Endodermal cell (in vitro differentiated cells): Measurements from ENCODE around the gene OR10H5. TPM values are rescaled to one million over a fixed set of nuclear protein-coding genes. Genes with fewer than 3 reads are reported as not detected.
"Not testable (repeated sequence)": the region's sequence is repeated elsewhere in the genome, so short reads cannot be mapped to it uniquely, and the experiment has no call there.

Source experiments
- DNase-seq: peaks from one replicate; pipeline ENCODE4 v3.0.0-alpha.2; 2017
- H3K27ac ChIP-seq: 2 replicates; pipeline ENCODE4 v1.5.1; 2013; ENCODE audit warnings: mild to moderate bottlenecking, low read depth, low read length, moderate library complexity
- H3K27me3 ChIP-seq: 2 replicates; pipeline ENCODE4 v1.6.1; 2013; ENCODE audit warnings: mild to moderate bottlenecking, low read length, moderate library complexity; ENCODE audit not compliant: insufficient read depth, control insufficient read depth, poor library complexity, severe bottlenecking
- H3K36me3 ChIP-seq: 2 replicates; pipeline ENCODE4 v1.7.0; 2013; ENCODE audit warnings: mild to moderate bottlenecking, low read length, moderate library complexity; ENCODE audit not compliant: control insufficient read depth, insufficient read depth
- H3K4me1 ChIP-seq: one replicate; pipeline ENCODE4 v1.7.0; 2013; ENCODE audit warnings: low read length; ENCODE audit not compliant: control insufficient read depth, insufficient read depth
- H3K4me3 ChIP-seq: 2 replicates; pipeline ENCODE4 v1.5.1; 2013; ENCODE audit warnings: mild to moderate bottlenecking, low read length, moderate library complexity
- H3K9ac ChIP-seq: 2 replicates; pipeline ENCODE4 v1.6.1; 2013; ENCODE audit warnings: mild to moderate bottlenecking, low read length, moderate library complexity; ENCODE audit not compliant: poor library complexity, severe bottlenecking; ENCODE audit errors: extremely low read depth
- H3K9me3 ChIP-seq: 2 replicates; pipeline ENCODE4 v1.6.1; 2013; ENCODE audit warnings: mild to moderate bottlenecking, low read length, moderate library complexity; ENCODE audit not compliant: control insufficient read depth
- H3K27ac Mint-ChIP-seq: 2 replicates; pipeline ENCODE4 v1.8.0; 2020; ENCODE audit warnings: mixed read lengths
- H3K27me3 Mint-ChIP-seq: 2 replicates; pipeline ENCODE4 v1.8.0; 2021; ENCODE audit warnings: mild to moderate bottlenecking, mixed read lengths; ENCODE audit not compliant: insufficient read depth
- H3K36me3 Mint-ChIP-seq: 2 replicates; pipeline ENCODE4 v1.8.0; 2020; ENCODE audit warnings: low read depth, mixed read lengths
- H3K4me1 Mint-ChIP-seq: 2 replicates; pipeline ENCODE4 v1.8.0; 2020; ENCODE audit warnings: mixed read lengths
- H3K4me3 Mint-ChIP-seq: 2 replicates; pipeline ENCODE4 v1.8.0; 2020; ENCODE audit warnings: mild to moderate bottlenecking, moderate library complexity, mixed read lengths
- H3K9me3 Mint-ChIP-seq: 2 replicates; pipeline ENCODE4 v1.8.0; 2020; ENCODE audit warnings: mild to moderate bottlenecking, mixed read lengths
- WGBS, 2 experiments: methylation state at CpG; one replicate each; pipeline versions ENCODE4 v1.1.5 to v1.1.7; 2013; ENCODE audit warnings: missing lambda C conversion rate in 2 of 2, mixed read lengths in 1 of 2; ENCODE audit not compliant: insufficient coverage in 1 of 2, insufficient read length in 1 of 2; 5-methylcytosine and 5-hydroxymethylcytosine counted together
- total RNA-seq, 2 donors: library from RNA; stranded (reverse); fragmentation: NEBNext Ultra II Directional in 1 of 2; extraction: Animal tissue kit (Norgen Biotek cat#: 25700) in 1 of 2; gene quantifications; 2 replicates in 1 of 2; 3 replicates in 1 of 2; pipeline ENCODE4 v1.2.1, GENCODE V29; 2021
- TF ChIP-seq, protein P1 (sequence below): fragments of 200-600 bp; sonication (generic); conservative IDR thresholded peaks from 2 replicates; pipeline ENCODE4 v1.5.0; 2021; ENCODE audit warnings: antibody characterized with exemption, mild to moderate bottlenecking

Gene OR10H5
- total RNA-seq, 2 donors from 2014 or later: not detected

GRCh38 chr19:15836330-15837220 is 49.1 kb downstream of the OR10H5 start:
- TF ChIP-seq, protein P1, sequence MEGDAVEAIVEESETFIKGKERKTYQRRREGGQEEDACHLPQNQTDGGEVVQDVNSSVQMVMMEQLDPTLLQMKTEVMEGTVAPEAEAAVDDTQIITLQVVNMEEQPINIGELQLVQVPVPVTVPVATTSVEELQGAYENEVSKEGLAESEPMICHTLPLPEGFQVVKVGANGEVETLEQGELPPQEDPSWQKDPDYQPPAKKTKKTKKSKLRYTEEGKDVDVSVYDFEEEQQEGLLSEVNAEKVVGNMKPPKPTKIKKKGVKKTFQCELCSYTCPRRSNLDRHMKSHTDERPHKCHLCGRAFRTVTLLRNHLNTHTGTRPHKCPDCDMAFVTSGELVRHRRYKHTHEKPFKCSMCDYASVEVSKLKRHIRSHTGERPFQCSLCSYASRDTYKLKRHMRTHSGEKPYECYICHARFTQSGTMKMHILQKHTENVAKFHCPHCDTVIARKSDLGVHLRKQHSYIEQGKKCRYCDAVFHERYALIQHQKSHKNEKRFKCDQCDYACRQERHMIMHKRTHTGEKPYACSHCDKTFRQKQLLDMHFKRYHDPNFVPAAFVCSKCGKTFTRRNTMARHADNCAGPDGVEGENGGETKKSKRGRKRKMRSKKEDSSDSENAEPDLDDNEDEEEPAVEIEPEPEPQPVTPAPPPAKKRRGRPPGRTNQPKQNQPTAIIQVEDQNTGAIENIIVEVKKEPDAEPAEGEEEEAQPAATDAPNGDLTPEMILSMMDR: no peak
- peaks cover 49% of the 10 kb centered on the region for H3K9me3 ChIP-seq
- no peaks in the 10 kb centered on the region for H3K36me3 ChIP-seq
- H3K36me3 Mint-ChIP-seq: no peaks in the 10 kb centered on the region
- peaks cover 46% of the 10 kb centered on the region for H3K9me3 Mint-ChIP-seq
- WGBS, 2 experiments: 84 to 89% methylated on average over 38 to 64 of the region's 65 CpGs
- H3K27me3 ChIP-seq: no peaks in the 10 kb centered on the region
- no peaks in the 10 kb centered on the region for H3K4me1 ChIP-seq
- no peak overlapping the region for H3K27ac ChIP-seq
- no peaks in the 10 kb centered on the region for H3K4me1 Mint-ChIP-seq
- no peak overlapping the region for H3K4me3 ChIP-seq
- no peak overlapping the region for H3K4me3 Mint-ChIP-seq
- DNase-seq: peak; percentile 37
- H3K27me3 Mint-ChIP-seq: no peaks in the 10 kb centered on the region
- no peak overlapping the region for H3K27ac Mint-ChIP-seq
- no peak overlapping the region for H3K9ac ChIP-seq

- Histone ChIP-seq H3K27ac (no peak overlapping the region), H3K27me3 (no peaks in the 10 kb centered on the region), H3K9ac (no peak overlapping the region), H3K36me3 (no peaks in the 10 kb centered on the region), H3K4me1 (no peaks in the 10 kb centered on the region), H3K4me3 (no peak overlapping the region), H3K9me3 (peaks cover 52% of the 10 kb centered on the region)
- H3K9me3 Mint-ChIP-seq: peaks cover 53% of the 10 kb centered on the region
- no peak overlapping the region for H3K27ac Mint-ChIP-seq
- TF ChIP-seq, protein P1: no peak
- H3K4me3 Mint-ChIP-seq: no peak overlapping the region
- DNase-seq: no peak
- WGBS, 2 experiments: 80 to 83% methylated on average over 6 to 8 of the region's 9 CpGs
- no peaks in the 10 kb centered on the region for H3K4me1 Mint-ChIP-seq
- no peaks in the 10 kb centered on the region for H3K36me3 Mint-ChIP-seq
- H3K27me3 Mint-ChIP-seq: no peaks in the 10 kb centered on the region
These were observed 49.8 kb downstream of the OR10H5 start for GRCh38 chr19:15837221-15837731.

- peaks cover 61% of the 10 kb centered on the region for H3K9me3 Mint-ChIP-seq
- no peak overlapping the region for H3K27ac Mint-ChIP-seq
- Histone ChIP-seq H3K27me3 (no peaks in the 10 kb centered on the region), H3K4me3 (no peak overlapping the region), H3K27ac (no peak overlapping the region), H3K4me1 (no peaks in the 10 kb centered on the region), H3K9ac (no peak overlapping the region), H3K36me3 (no peaks in the 10 kb centered on the region), H3K9me3 (peaks cover 52% of the 10 kb centered on the region)
- no peaks in the 10 kb centered on the region for H3K36me3 Mint-ChIP-seq
- H3K27me3 Mint-ChIP-seq: no peaks in the 10 kb centered on the region
- TF ChIP-seq, protein P1: no peak
- no peak overlapping the region for H3K4me3 Mint-ChIP-seq
- 83 to 90% methylated on average over 3 of the region's 3 CpGs for WGBS, 2 experiments
- no peak for DNase-seq
- H3K4me1 Mint-ChIP-seq: no peaks in the 10 kb centered on the region
These were observed 50.9 kb downstream of the OR10H5 start for GRCh38 chr19:15838351-15838750.

DNA sequence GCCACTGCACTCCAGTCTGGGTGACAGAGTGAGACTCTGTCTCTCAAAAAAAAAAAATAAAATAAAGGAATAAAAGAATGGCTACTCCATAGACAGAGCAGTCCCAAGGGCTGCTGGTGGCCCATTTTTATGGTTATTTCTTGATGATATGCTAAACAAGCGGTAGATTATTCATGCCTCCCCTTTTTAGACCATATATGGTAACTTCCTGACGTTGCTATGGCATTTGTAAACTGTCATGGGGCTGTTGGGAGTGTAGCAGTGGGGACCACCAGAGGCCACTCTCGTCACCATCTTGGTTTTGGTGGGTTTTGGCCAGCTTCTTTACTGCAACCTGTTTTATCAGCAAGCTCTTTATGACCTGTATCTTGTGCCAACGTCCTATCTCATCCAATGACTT is 52.4 kb downstream of the OR10H5 start:
- not testable (repeated sequence) for H3K4me3 ChIP-seq, H3K36me3 Mint-ChIP-seq, H3K27ac ChIP-seq, H3K36me3 ChIP-seq, H3K27ac Mint-ChIP-seq, H3K4me3 Mint-ChIP-seq, H3K9ac ChIP-seq, H3K4me1 Mint-ChIP-seq, H3K4me1 ChIP-seq, DNase-seq, H3K27me3 ChIP-seq, H3K27me3 Mint-ChIP-seq
- H3K9me3 ChIP-seq: peaks cover 50% of the 10 kb centered on the region
- 29% methylated on average over 2 to 4 of the region's 4 CpGs for WGBS, 2 experiments
- H3K9me3 Mint-ChIP-seq: peaks cover 72% of the 10 kb centered on the region
